ENCODE data around the gene FAT2. TPM values are rescaled to one million over a fixed set of nuclear protein-coding genes. Genes with fewer than 3 reads are reported as not detected.

The FAT2 gene
- total RNA-seq, 1 donor from 2014 or later, result under 0.01 TPM

DNA sequence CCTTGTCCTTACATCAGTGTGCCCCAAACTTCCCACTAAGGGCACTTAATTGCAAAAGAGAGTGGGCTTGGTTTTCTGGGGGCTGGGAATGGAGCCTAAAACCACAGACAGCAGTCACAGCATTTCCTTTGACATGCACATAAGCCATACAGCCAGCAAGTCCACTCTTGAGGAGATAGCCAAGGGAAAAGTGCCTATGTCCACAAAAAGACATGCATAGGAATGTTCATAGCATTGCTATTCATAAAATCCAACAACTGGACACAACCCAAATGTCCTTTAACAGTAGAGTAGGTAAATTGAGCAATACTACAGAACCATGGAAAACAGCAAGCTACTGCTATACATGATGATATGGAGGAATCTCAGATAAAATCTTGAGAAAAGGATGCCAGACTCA lies 11.7 kb upstream of the FAT2 start:
- no peak overlapping the region for H3K4me3 ChIP-seq (ENCODE audit: low read depth, low read length)
- TF ChIP-seq, protein P1, sequence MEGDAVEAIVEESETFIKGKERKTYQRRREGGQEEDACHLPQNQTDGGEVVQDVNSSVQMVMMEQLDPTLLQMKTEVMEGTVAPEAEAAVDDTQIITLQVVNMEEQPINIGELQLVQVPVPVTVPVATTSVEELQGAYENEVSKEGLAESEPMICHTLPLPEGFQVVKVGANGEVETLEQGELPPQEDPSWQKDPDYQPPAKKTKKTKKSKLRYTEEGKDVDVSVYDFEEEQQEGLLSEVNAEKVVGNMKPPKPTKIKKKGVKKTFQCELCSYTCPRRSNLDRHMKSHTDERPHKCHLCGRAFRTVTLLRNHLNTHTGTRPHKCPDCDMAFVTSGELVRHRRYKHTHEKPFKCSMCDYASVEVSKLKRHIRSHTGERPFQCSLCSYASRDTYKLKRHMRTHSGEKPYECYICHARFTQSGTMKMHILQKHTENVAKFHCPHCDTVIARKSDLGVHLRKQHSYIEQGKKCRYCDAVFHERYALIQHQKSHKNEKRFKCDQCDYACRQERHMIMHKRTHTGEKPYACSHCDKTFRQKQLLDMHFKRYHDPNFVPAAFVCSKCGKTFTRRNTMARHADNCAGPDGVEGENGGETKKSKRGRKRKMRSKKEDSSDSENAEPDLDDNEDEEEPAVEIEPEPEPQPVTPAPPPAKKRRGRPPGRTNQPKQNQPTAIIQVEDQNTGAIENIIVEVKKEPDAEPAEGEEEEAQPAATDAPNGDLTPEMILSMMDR (conservative IDR thresholded peaks at IDR 0.05; ENCODE audit: low read depth, low read length), result no peak
- DNase-seq (ENCODE audit: low read depth), result no peak

- TF ChIP-seq, protein P1 (conservative IDR thresholded peaks at IDR 0.05; ENCODE audit: low read depth, low read length), result no peak
- H3K4me3 ChIP-seq (ENCODE audit: low read depth, low read length), result no peak overlapping the region
- no peak for DNase-seq (ENCODE audit: low read depth)
Observed at GRCh38 chr5:151601391-151601790, 10.3 kb upstream of the FAT2 start.

DNA sequence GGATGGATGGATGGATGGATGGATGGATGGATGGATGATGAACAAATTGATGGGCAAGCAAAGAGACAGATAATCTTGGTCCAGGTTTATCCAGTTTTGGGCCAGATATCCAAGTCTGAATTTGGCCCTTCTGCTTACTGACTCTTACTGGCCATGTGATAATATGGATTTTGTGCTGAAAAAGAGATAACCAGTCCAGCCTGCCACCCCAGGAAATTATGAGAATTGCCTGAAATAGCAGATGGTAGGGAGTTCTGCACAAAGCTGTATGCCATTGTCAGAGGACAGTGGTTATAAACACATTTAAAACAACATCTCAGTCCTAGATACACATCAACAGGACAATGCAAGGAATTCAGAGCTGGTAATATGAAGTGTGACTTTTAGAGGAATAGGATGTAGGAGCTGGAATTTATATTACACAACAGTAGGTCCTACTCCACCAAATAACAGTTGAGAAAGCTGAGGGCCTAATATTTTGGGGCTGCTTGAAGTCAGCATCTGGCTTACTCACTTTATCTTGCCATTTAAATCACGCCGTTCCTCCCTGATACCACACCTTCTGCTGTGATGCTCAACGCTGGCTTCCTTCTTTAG lies 9.0 kb upstream of the FAT2 start:
- no peak for DNase-seq (ENCODE audit: low read depth)
- TF ChIP-seq, protein P1 (conservative IDR thresholded peaks at IDR 0.05; ENCODE audit: low read depth, low read length), result no peak

GRCh38 chr5:151598984-151599383 lies 7.9 kb upstream of the FAT2 start:
- no peak for DNase-seq (ENCODE audit: low read depth)
- no peak overlapping the region for H3K4me3 ChIP-seq (ENCODE audit: low read depth, low read length)
- TF ChIP-seq, protein P1 (conservative IDR thresholded peaks at IDR 0.05; ENCODE audit: low read depth, low read length), result no peak

More for the DNA sequence above, 9.0 kb upstream of the FAT2 start:
- H3K4me3 ChIP-seq (ENCODE audit: low read depth, low read length), result no peak overlapping the region

DNA sequence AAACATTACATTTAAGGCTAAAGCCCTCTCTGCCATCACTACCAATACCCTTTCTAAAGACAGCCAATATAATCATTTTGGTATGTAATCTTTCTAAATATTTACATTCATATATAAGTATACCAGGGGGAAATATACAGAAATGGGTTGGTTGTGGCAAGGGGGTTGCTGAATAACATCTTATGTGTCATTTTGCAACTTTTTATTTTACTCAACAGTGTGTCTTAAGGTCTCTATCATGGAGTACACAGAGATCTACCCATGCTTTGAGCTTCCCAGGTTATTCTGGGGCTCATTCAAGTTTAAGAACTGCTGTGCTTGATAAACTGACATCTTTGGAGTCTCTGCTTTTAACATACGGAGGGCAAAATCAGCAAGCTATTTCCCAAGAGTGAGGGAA lies 7.4 kb upstream of the FAT2 start:
- no peak overlapping the region for H3K4me3 ChIP-seq (ENCODE audit: low read depth, low read length)
- no peak for DNase-seq (ENCODE audit: low read depth)
- TF ChIP-seq, protein P1 (conservative IDR thresholded peaks at IDR 0.05; ENCODE audit: low read depth, low read length), result no peak

GRCh38 chr5:151597749-151598148 lies 6.6 kb upstream of the FAT2 start:
- TF ChIP-seq, protein P1 (conservative IDR thresholded peaks at IDR 0.05; ENCODE audit: low read depth, low read length), result no peak
- DNase-seq (ENCODE audit: low read depth), result no peak
- H3K4me3 ChIP-seq (ENCODE audit: low read depth, low read length), result no peak overlapping the region

DNA sequence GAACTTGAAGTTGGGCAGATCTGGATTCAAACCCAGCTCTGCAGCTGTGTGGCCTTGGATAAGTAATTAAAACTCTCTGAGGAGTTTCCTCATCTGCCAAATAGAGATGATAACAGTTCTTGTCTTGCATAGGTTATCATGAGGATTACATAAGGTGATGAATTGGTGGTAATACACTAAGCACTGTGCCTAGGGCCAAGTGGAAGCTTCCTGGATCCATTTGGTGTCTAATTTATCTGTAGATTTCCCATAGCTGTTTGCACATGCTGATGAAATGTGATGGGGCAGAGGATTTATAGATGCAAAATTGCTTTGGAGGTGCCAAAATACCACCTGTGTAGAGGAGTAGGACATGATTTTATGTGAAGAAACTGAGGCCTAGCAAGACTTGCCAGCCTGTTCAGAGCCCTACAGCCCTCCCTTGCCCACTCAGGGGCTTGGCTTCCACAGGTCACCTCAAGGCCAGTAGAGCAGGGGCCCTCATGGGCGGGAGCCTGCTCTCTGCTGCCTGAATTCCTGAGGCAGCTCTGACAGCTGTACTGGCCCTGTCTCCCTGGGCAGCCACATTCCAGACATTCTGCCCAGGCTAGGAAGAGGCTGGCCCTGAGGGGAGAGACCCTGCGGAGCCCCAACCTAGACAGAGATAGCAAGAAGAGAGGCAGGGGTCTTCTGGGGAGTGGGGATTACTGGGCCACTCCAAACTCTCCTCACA lies 5.9 kb upstream of the FAT2 start:
- H3K4me3 ChIP-seq (ENCODE audit: low read depth, low read length), result no peak overlapping the region
- no peak for DNase-seq (ENCODE audit: low read depth)
- TF ChIP-seq, protein P1 (conservative IDR thresholded peaks at IDR 0.05; ENCODE audit: low read depth, low read length), result no peak

All from epithelial cell of proximal tubule (primary cell).